WERI-Rb-1 (cell line): ENCODE data around the gene COBL.

Experiments used
- DNase-seq: peaks from one replicate; pipeline ENCODE4 v3.0.0-alpha.2; 2020
- H3K27ac ChIP-seq: fragments of 250-450 bp; sonication (Bioruptor Pico); 2 replicates; pipeline ENCODE4 v1.5.1; 2020; ENCODE audit warnings: mild to moderate bottlenecking, moderate library complexity
- H3K27me3 ChIP-seq: fragments of 250-450 bp; sonication (Bioruptor Pico); 2 replicates; pipeline ENCODE4 v1.5.1; 2021; ENCODE audit warnings: mild to moderate bottlenecking, low read depth, moderate library complexity; ENCODE audit not compliant: insufficient read depth, severe bottlenecking
- H3K36me3 ChIP-seq: fragments of 250-450 bp; sonication (Bioruptor Pico); 2 replicates; pipeline ENCODE4 v1.5.1; 2020; ENCODE audit warnings: mild to moderate bottlenecking, moderate library complexity
- H3K4me3 ChIP-seq: 2 replicates; pipeline ENCODE4 v1.5.1; 2011; ENCODE audit warnings: low read depth, mild to moderate bottlenecking, control low read depth, low read length
- H3K9me3 ChIP-seq: fragments of 250-450 bp; sonication (Bioruptor Pico); 2 replicates; pipeline ENCODE4 v1.5.1; 2021; ENCODE audit warnings: mild to moderate bottlenecking, moderate library complexity; ENCODE audit not compliant: severe bottlenecking
- CTCF ChIP-seq: IDR thresholded peaks from 2 replicates; pipeline ENCODE4 v1.5.1; 2011; ENCODE audit warnings: low read depth, mild to moderate bottlenecking, control low read depth, inconsistent platforms, low read length

COBL gene

GRCh38 chr7:51064688-51065087 is 251.9 kb downstream of the COBL start:
- no peak for TF ChIP-seq CTCF
- no peaks in the 10 kb centered on the region for H3K9me3 ChIP-seq
- no peak overlapping the region for H3K4me3 ChIP-seq

GRCh38 chr7:51062222-51062987 is 254.2 kb downstream of the COBL start:
- Histone ChIP-seq H3K9me3 (no peaks in the 10 kb centered on the region), H3K27me3 (no peaks in the 10 kb centered on the region), H3K4me3 (no peak overlapping the region), H3K36me3 (peaks cover 30% of the 10 kb centered on the region), H3K27ac (peak overlapping the region; percentile 44; the same call in 1 of the 2 replicates)
- no peak; the same call in 1 of the 2 replicates for TF ChIP-seq CTCF
- peak; percentile 83 for DNase-seq

More at GRCh38 chr7:51064688-51065087, 251.9 kb downstream of the COBL start:
- DNase-seq, result no peak
- peaks cover 25% of the 10 kb centered on the region for H3K36me3 ChIP-seq
- H3K27me3 ChIP-seq, result no peaks in the 10 kb centered on the region
- H3K27ac ChIP-seq, result no peak overlapping the region

GRCh38 chr7:51060536-51060935 is 256.1 kb downstream of the COBL start:
- peaks cover 23% of the 10 kb centered on the region for H3K36me3 ChIP-seq
- no peak for DNase-seq

GRCh38 chr7:51059504-51060142 is 257.0 kb downstream of the COBL start:
- no peak overlapping the region for H3K27ac ChIP-seq
- no peak for TF ChIP-seq CTCF
- no peak for DNase-seq
- H3K9me3 ChIP-seq, result no peaks in the 10 kb centered on the region
- H3K36me3 ChIP-seq, result peaks cover 18% of the 10 kb centered on the region
- no peak overlapping the region for H3K4me3 ChIP-seq
- H3K27me3 ChIP-seq, result no peaks in the 10 kb centered on the region

More at GRCh38 chr7:51060536-51060935, 256.1 kb downstream of the COBL start:
- no peak overlapping the region for H3K27ac ChIP-seq
- H3K4me3 ChIP-seq, result no peak overlapping the region
- TF ChIP-seq CTCF, result no peak
- no peaks in the 10 kb centered on the region for H3K9me3 ChIP-seq
- no peaks in the 10 kb centered on the region for H3K27me3 ChIP-seq

GRCh38 chr7:51058764-51059163 is 257.8 kb downstream of the COBL start:
- H3K27me3 ChIP-seq, result no peaks in the 10 kb centered on the region
- TF ChIP-seq CTCF, result no peak
- no peak overlapping the region for H3K27ac ChIP-seq
- no peaks in the 10 kb centered on the region for H3K9me3 ChIP-seq
- H3K4me3 ChIP-seq, result no peak overlapping the region
- DNase-seq, result no peak
- peaks cover 16% of the 10 kb centered on the region for H3K36me3 ChIP-seq
